Memory B cell (primary cell): ENCODE measurements around the gene PSIP1.
"Not testable (repeated sequence)": the region's sequence is repeated elsewhere in the genome, so short reads cannot be mapped to it uniquely, and the experiment has no call there.

Source experiments
- ATAC-seq: fragments of 150-1000 bp; cut with Tn5 transposase; 2 replicates; pipeline ENCODE4 v1.10.0; 2021; ENCODE audit warnings: low read depth, mild to moderate bottlenecking, moderate library complexity
- DNase-seq, 2 donors: peaks; one replicate each; pipeline ENCODE4 v3.0.0; 2022; ENCODE audit warnings: low spot score in 2 of 2
- H3K27ac Mint-ChIP-seq: one replicate; pipeline ENCODE4 v1.8.0; 2022; ENCODE audit warnings: mild to moderate bottlenecking, moderate library complexity, mixed read lengths
- H3K27me3 Mint-ChIP-seq: one replicate; pipeline ENCODE4 v1.8.0; 2022; ENCODE audit warnings: mixed read lengths
- H3K36me3 Mint-ChIP-seq: one replicate; pipeline ENCODE4 v1.8.0; 2022; ENCODE audit warnings: mild to moderate bottlenecking, mixed read lengths
- H3K4me1 Mint-ChIP-seq: one replicate; pipeline ENCODE4 v1.8.0; 2022; ENCODE audit warnings: mixed read lengths
- H3K4me3 Mint-ChIP-seq: one replicate; pipeline ENCODE4 v1.8.0; 2022; ENCODE audit warnings: mild to moderate bottlenecking, moderate library complexity, mixed read lengths
- H3K9me3 Mint-ChIP-seq: one replicate; pipeline ENCODE4 v1.8.0; 2022; ENCODE audit warnings: mixed read lengths

PSIP1 gene

DNA sequence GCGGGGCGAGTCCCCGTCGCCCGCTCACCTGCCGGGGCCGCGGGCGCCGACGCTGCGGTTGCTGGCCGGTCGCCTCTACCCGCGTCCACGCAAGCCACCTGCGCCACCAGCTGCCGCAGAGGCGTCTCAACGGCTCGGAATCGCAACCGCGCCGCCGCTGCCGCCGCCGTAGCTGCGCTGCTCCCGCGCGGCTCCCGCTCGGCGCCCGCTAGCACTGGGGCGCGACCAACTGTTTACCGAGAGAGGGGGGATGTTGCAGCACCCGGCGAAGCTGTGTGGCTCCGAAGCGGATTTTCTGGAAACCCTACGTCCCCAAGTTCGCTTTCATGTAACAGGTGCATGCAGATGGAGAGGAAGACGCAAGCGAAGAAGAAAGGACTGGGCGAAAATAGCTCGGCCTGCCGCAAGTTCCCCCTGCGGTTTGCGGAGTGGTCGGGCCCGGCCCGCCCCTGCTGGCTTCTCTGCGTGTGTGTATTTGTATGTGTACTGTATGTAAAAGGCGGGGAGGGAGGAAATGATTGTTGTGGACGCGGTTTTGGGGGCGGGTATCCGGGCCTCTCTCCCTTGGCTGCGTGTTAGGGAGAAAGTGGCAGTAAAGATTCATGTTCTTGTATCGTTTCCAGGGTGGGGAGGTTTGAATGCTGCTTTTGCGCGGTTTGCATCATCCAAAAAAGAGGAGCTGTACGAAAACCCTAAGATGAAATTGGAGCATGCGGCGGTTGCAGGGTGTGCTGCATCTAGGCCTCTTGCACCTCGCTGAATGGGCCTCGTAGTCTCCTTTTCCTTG is at the start of gene PSIP1:
Gene PSIP1 (minus strand): TSS at position 182 of the 787 bp plus-strand sequence. CDS start 782 bp downstream, outside the sequence.
- no peaks in the 10 kb centered on the region for H3K9me3 Mint-ChIP-seq
- H3K4me1 Mint-ChIP-seq: peaks cover 46% of the 10 kb centered on the region
- peak; percentile 84 to 91 for DNase-seq
- H3K27me3 Mint-ChIP-seq: no peaks in the 10 kb centered on the region
- H3K4me3 Mint-ChIP-seq: peak within 1 kb of the TSS; percentile 84
- peak; percentile 81 for ATAC-seq
- H3K27ac Mint-ChIP-seq: peak within 1 kb of the TSS; percentile 98
- peaks cover 11% of the 10 kb centered on the region for H3K36me3 Mint-ChIP-seq

DNA sequence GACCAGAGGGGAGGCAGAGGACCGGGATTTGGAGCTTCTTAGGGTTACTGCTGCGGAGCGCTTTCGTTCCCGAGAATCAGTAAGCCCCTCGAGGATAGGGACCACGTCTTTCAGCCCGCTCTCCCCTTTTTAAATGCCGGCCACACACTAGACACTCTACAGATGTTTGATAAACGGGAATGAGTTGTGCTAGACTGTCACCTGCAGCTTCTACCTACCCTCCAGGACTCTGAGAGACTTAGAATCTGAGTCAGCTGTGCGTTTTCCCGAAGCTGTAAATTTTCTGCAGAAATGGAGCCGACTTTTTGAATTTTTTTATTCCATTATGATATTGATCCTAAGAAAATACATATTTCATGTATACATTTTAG is 42.7 kb upstream of the PSIP1 start:
- Mint-ChIP-seq H3K27ac (no peak overlapping the region), H3K9me3 (no peaks in the 10 kb centered on the region), H3K4me3 (peak overlapping the region; percentile 93), H3K36me3 (no peaks in the 10 kb centered on the region), H3K27me3 (no peaks in the 10 kb centered on the region), H3K4me1 (peaks cover 4% of the 10 kb centered on the region)
- DNase-seq (no peak), ATAC-seq (peak; percentile 6)

DNA sequence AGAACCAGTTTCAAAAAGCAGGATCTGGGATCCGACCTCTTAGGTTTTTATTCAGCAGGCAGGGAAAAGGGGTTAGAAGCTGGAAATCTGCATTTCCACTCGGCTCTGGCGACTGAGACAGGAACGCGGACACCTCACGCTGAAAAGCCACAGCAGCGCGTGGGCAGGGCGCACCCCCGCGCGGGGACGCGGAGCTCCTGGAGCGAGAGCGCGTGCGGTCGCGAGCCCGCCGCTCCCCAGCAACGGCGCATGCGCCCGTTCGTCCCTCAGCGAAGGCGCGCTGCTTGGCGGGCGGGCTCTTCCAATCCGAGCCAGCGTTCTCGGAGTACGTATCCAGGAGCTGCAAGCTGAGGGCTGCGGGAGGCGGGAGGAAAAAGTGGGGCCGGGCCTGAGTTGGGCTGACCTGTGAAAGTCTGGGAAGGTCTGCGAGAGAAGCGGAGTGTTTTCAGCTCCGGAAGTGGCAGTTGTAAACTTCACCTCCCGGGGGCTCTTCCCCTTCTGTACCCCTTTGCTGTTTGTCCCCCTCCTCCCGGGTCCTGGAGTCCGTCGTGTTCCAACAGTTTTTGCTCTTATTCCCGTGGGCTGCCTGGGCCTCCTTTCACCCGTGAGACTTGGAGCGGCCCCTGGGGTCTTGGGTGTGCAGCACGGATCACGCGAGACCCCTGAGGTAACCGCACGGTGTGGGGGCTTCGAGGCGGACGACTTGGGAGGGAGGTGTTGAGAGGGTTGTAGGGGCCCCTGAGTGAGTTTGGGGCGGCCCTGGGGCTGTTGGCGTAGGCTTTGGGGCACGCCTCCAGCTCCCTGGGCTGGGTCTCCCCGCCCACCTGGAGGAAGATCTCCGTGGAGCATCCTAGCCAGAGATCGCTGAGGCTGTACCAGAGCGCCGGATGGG is 42.1 kb upstream of the PSIP1 start, which contains the start of gene CCDC171:
Gene CCDC171 (plus strand): TSS at position 408 of the 892 bp plus-strand sequence. CDS start 11,046 bp downstream, outside the sequence.
- Mint-ChIP-seq H3K4me3 (peak within 1 kb of the TSS; percentile 93), H3K9me3 (no peaks in the 10 kb centered on the region), H3K27ac (peak within 1 kb of the TSS; percentile 75), H3K36me3 (no peaks in the 10 kb centered on the region), H3K27me3 (no peaks in the 10 kb centered on the region), H3K4me1 (peaks cover 4% of the 10 kb centered on the region)
- peak; percentile 74 to 77 for DNase-seq
- ATAC-seq: peak; percentile 81

DNA sequence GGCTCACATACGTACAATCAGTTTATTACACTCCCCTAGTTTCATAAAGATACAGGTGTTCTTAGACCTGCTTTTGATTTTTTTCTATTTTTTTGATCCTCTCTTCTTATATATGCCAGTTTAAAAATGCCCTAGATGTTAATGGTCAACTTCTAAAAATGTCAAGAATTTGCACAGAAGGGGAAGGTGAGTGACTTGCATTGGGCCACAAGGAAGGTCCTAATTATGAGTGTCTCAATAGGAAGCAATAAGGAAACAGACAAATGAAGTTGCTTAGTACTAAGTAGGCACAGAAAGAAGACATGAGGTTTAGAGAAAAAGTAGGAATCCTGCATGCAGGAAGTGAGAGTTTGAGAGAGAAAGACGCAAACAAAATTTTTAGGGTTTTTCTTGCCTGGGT is 38.8 kb upstream of the PSIP1 start:
- DNase-seq: no peak
- no peak for ATAC-seq
- Mint-ChIP-seq H3K9me3 (no peaks in the 10 kb centered on the region), H3K27me3 (peaks cover 3% of the 10 kb centered on the region), H3K4me3 (no peak overlapping the region), H3K27ac (no peak overlapping the region), H3K36me3 (no peaks in the 10 kb centered on the region), H3K4me1 (peaks cover 4% of the 10 kb centered on the region)

DNA sequence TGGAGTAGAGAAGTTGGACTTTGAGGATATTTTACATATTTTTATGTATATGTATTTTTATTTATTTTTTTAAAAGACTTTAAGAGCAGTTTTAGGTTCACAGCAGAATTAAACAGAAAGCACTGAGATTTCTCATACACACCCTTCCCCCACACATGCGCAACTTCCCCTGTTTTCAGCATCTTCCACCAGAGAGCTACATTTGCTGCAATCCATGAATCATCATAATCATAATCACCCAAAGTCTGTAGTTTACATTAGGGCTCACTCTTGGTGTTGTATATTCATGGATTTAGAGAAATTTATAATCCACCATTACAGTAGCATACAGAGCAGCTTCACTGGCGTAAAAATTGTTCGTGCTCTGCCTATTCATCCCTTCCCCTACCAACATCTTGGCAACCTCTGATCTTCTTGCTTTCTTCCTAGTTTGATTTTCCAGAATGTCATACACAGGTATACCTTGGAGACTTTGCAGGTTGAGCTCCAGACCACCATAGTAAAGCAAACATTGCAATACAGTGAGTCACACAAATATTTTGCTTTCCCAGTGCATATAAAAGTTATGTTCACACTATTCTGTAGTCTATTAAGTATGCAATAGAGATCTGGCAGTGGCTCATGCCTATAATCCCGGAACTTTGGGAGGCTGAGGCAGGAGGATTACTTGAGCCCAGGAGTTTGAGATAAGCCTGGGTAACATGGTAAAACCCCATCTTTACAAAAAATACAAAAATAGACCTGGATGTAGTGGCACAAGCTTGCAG is 32.5 kb upstream of the PSIP1 start:
- H3K27me3 Mint-ChIP-seq: peaks cover 4% of the 10 kb centered on the region
- H3K4me1 Mint-ChIP-seq: no peaks in the 10 kb centered on the region
- H3K4me3 Mint-ChIP-seq: no peak overlapping the region
- no peak overlapping the region for H3K27ac Mint-ChIP-seq
- no peaks in the 10 kb centered on the region for H3K36me3 Mint-ChIP-seq
- ATAC-seq (no peak), DNase-seq (no peak)
- no peaks in the 10 kb centered on the region for H3K9me3 Mint-ChIP-seq

DNA sequence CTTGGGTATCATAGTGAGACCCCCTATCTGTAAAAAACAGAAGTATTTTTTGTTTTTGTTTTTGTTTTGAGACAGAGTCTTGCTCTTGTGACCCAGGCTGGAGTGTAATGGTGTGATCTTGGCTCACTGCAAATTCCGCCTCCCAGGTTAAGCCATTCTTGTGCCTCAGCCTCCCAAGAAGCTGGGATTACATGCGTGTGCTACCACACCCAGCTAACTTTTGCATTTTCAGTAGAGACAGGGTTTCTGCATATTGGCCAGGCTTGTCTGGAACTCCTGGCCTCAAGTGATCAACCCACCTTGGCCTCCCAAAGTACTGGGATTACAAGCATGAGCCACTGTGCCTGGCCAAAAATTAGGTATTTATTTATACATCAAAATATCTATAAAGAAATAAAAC is 31.9 kb upstream of the PSIP1 start:
- Mint-ChIP-seq H3K4me3 (no peak overlapping the region), H3K4me1 (no peaks in the 10 kb centered on the region), H3K27ac (no peak overlapping the region), H3K27me3 (peaks cover 4% of the 10 kb centered on the region), H3K9me3 (no peaks in the 10 kb centered on the region), H3K36me3 (no peaks in the 10 kb centered on the region)
- ATAC-seq (no peak), DNase-seq (no peak)

DNA sequence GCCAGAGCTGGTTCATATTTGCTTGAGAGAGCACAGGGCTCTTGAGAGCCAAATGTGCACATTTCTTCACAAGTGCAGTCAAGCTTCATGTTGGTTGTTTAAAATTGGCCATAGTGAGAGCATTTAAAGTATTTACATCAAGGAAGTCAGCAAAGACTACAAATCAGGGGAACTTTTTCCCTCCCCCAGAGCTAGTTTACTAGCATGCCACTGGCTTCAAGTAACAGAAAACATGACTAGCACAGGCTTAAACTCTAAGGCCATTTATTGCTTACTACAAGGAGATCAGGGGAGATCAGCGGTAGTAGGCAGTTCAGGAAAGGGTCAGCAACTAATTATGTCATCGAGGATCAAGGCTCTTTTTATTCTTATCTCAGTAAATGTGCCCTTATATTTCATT is 31.1 kb upstream of the PSIP1 start:
- H3K4me3 Mint-ChIP-seq: no peak overlapping the region
- ATAC-seq (no peak), DNase-seq (no peak)
- no peaks in the 10 kb centered on the region for H3K9me3 Mint-ChIP-seq
- H3K36me3 Mint-ChIP-seq: no peaks in the 10 kb centered on the region
- peaks cover 4% of the 10 kb centered on the region for H3K27me3 Mint-ChIP-seq
- H3K27ac Mint-ChIP-seq: no peak overlapping the region
- no peaks in the 10 kb centered on the region for H3K4me1 Mint-ChIP-seq

DNA sequence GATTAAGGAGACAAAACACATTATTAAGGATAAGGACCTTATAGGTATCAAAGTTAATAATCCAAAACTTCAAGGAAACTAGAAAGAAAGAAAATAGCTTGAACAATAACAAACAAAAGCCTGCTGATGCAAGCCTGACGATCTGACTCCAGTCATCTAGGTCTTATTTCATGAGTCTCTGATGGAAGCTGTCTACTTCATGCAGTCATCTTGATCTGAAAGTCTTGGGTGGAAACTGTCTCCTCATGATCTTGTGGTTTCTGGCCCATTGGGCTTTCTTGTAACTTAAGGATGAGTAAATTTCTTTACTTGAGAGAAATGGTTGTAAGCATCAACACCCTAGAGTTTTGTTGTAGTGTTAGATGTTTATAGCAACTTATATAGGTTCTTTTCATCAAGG is 20.6 kb upstream of the PSIP1 start:
- Mint-ChIP-seq H3K27ac (no peak overlapping the region), H3K27me3 (peaks cover 3% of the 10 kb centered on the region)
- no peak for ATAC-seq

DNA sequence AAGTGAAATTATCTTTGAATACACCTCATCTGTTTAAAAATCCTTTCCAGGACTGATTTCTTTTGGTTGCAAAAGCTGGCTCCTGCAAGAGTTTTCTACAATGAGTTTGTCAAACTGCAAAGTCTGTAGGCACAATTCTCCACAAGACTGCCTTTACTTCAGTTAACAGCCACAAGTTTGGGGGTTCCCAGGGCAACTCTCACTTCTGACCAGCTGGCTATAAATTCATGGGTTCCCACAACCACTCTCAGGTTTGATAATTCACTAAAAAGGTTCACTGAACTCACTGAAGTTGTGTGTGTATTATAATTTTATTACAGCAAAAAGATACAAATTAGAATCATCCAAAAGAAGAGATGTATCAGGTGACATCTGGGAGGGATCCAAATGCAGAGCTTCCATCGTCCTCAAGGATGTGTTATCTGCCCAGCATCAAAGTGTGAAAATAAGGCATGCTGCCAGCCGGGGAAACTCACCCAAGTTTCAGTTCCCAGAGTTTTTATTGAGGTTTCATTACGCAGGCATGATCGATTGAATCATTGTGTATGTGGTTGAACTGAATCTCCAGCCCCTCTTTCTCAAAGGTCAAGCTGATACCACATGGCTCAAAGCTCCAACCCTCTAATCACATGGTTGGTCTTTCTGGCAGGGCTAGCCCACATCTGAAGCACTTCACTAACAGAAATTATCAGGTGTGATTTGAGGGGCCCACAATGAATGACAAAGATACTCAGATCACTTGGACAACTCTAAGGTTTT is 19.0 kb upstream of the PSIP1 start:
- Mint-ChIP-seq H3K27me3 (peaks cover 3% of the 10 kb centered on the region), H3K4me1 (no peaks in the 10 kb centered on the region), H3K36me3 (no peaks in the 10 kb centered on the region), H3K9me3 (no peaks in the 10 kb centered on the region), H3K4me3 (no peak overlapping the region), H3K27ac (no peak overlapping the region)
- DNase-seq: no peak
- ATAC-seq: no peak

More for the DNA sequence above, 20.6 kb upstream of the PSIP1 start:
- no peaks in the 10 kb centered on the region for H3K36me3 Mint-ChIP-seq
- H3K4me1 Mint-ChIP-seq: no peaks in the 10 kb centered on the region
- no peaks in the 10 kb centered on the region for H3K9me3 Mint-ChIP-seq
- H3K4me3 Mint-ChIP-seq: no peak overlapping the region
- no peak for DNase-seq

DNA sequence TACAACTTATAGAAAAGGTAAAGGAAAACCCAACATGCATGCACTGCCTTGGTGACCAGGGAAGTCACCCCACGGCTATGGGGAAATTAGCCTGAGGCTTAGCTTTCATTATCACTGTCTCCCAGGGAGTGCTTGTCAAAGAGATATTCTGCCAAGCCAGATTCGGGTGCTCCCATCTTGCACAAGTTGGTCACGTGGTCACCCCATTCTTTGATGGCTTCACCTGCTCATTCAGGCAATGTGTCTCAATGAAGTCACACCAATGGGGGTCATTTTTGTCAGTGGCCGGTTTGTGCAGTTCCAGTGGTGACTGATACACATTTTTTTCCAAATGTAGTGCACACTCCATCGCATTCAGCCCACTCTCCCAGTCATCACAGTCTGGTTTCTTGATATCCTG is 16.3 kb upstream of the PSIP1 start:
- H3K27ac Mint-ChIP-seq, DNase-seq, H3K4me3 Mint-ChIP-seq, H3K9me3 Mint-ChIP-seq, H3K36me3 Mint-ChIP-seq, ATAC-seq, H3K4me1 Mint-ChIP-seq, H3K27me3 Mint-ChIP-seq: not testable (repeated sequence)

DNA sequence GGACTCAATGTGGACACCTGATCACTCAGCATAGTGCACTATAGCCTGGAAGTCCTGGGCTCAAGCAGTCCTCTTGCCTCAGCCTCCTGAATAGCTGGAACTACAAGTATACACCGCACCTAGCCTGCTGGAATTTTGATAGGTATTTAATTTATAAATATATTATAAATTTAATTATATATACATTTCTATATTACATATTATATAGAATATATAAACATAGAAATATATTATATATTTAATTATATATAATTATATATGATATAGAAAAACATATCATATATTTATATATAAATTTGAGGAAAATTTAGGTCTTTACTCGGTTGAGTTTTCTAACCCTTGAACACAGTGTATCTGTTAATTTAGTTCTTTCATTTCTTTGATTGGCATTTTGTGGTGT is 15.2 kb upstream of the PSIP1 start:
- DNase-seq (no peak), ATAC-seq (no peak)
- H3K4me3 Mint-ChIP-seq: no peak overlapping the region
- no peaks in the 10 kb centered on the region for H3K36me3 Mint-ChIP-seq
- peaks cover 6% of the 10 kb centered on the region for H3K27me3 Mint-ChIP-seq
- no peak overlapping the region for H3K27ac Mint-ChIP-seq
- no peaks in the 10 kb centered on the region for H3K9me3 Mint-ChIP-seq
- no peaks in the 10 kb centered on the region for H3K4me1 Mint-ChIP-seq

DNA sequence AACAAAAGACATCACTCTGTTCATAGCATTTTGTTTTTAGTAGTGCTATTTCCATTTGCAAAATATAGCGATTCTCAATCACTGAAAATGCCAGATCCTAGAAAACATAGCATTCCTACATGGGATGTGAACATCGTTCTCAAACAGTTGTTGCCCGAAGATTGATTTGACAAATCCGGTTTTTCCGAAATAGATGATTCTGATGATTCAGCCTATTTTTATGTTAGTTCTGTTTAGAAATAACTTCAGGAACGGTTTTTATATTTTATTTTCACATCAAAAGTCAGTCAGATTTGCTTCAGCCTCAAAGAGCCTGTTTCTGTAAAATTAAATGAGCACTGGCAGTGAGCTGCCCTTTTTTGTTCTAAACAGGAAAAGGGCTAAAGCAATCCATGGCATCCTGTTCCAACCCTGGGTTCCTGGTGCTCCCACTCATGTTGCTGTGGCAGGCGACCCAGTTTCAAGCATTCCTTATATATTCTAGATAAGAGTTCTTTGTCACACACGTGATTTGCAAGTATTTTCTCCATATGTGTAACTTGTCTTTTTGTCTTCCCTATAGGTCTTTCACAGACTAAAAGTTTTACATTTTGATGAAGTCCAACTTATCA is 14.2 kb upstream of the PSIP1 start:
- H3K27me3 Mint-ChIP-seq: peaks cover 6% of the 10 kb centered on the region
- H3K4me1 Mint-ChIP-seq: no peaks in the 10 kb centered on the region
- no peak overlapping the region for H3K27ac Mint-ChIP-seq
- ATAC-seq (no peak), DNase-seq (no peak)
- no peak overlapping the region for H3K4me3 Mint-ChIP-seq
- no peaks in the 10 kb centered on the region for H3K36me3 Mint-ChIP-seq
- H3K9me3 Mint-ChIP-seq: no peaks in the 10 kb centered on the region

DNA sequence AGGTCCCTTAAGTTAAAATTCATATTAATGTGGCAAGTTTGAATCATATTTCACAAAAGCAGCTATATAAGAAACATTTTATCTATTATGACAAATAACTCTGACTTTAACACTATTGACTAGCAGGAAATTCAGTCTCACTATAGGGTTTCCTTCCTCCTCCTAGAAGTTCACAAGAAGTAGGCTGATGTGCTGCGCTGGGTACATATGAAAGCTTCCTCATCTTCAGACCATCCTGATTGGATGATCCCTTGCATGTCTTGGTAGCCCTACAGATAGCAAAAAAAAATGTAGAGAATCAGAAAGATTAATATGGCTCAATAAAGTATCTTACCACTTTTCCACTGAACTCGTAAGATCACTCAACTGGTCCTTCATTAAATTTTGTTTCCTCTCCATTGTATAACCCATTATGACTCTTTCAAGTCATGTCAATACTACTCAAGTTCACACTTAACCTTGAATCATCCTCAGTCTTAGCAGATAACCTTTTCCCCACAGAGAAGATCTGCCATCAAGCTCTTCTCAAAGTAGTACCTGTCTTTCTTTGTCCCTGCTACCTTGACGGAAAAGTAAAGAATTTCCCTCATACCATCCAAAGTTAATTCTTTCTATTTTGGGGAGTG is 11.5 kb upstream of the PSIP1 start:
- ATAC-seq: no peak
- H3K27me3 Mint-ChIP-seq: peaks cover 3% of the 10 kb centered on the region
- DNase-seq: no peak
- H3K36me3 Mint-ChIP-seq: no peaks in the 10 kb centered on the region
- no peaks in the 10 kb centered on the region for H3K9me3 Mint-ChIP-seq
- H3K4me1 Mint-ChIP-seq: no peaks in the 10 kb centered on the region
- no peak overlapping the region for H3K4me3 Mint-ChIP-seq
- no peak overlapping the region for H3K27ac Mint-ChIP-seq
